Subcutaneous adipose tissue (tissue), 4 donors: ENCODE data around the gene NR3C2. TPM values are rescaled to one million over a fixed set of nuclear protein-coding genes. Genes with fewer than 3 reads are reported as not detected.

Source experiments
- CTCF ChIP-seq: fragments of 450-650 bp; IDR thresholded peaks from one replicate; pipeline ENCODE4 v1.5.1; 2016; ENCODE audit warnings: low read depth, mild to moderate bottlenecking, control low read depth, antibody characterized with exemption, moderate library complexity
- total RNA-seq, 4 donors: library from RNA; depleted of rRNA; stranded (reverse); fragments of >200 nt; gene quantifications; one replicate each; pipeline ENCODE4 v1.1.0, GENCODE V29; 2016

Gene NR3C2
- total RNA-seq, 4 donors from 2014 or later, result 7.5 to 17.0 (median 8.9) TPM

GRCh38 chr4:148443512-148444295, 1.5 kb upstream of the NR3C2 start:
- TF ChIP-seq CTCF, result no peak

- TF ChIP-seq CTCF, result no peak
These were observed 758 bp upstream of the NR3C2 start for GRCh38 chr4:148442832-148443511.

DNA sequence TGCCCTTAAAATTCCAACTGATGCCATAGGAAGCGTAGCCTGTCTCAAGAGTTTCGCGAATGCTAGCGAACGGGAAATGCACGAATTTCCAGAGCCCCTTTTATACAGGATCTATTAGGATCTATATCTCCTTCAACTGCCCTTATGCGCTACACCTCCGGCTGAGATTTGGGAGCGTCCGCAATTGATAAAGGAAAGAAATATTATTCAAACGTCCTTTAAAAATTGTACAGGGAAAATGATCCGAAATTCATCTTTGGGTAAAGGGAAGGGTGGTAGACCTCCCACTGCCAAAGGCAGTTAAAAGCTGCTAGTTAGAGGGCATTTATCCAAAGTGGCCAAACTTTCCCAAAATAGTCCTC, 609 bp downstream of the NR3C2 start:
- TF ChIP-seq CTCF, result no peak

- TF ChIP-seq CTCF, result no peak
These were observed 4.2 kb downstream of the NR3C2 start for GRCh38 chr4:148438047-148438446.

DNA sequence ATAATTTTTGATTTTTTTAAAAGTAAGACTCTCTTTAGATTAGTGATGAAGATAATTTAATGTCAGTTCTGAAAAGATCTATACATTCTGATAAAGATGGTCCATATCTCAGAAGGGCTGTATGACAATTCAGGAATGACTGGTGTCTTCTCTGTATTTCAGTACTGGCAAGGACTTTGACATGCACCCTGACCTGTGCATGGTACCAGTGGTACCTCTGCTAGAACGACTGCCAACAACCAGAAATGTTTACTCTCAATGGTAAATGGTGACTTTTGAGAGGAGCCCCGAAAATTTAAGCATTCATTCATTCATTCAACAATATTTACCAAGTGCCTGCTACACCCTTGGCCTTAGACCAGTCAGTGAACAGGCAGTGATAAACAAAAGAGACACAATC, 4.8 kb downstream of the NR3C2 start:
- TF ChIP-seq CTCF, result no peak

DNA sequence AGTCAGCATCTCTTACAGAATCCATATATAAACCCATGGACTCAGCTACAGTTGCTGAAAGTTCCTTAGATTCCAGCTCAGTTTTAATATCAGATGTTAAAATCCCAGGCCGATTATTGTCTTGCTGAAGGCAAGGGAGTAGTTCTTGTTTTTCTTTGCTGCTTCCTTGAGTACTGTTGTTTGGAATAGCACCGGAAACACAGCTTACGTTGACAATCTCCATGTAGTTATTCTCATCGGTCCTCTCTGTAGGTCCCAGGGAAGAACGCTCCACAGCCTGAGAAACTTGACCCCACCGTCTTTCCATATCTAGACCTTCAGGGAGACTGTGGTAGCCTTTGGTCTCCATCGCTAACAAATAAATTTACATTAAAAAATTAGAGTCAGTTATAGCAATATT, 5.7 kb downstream of the NR3C2 start:
- TF ChIP-seq CTCF, result no peak

DNA sequence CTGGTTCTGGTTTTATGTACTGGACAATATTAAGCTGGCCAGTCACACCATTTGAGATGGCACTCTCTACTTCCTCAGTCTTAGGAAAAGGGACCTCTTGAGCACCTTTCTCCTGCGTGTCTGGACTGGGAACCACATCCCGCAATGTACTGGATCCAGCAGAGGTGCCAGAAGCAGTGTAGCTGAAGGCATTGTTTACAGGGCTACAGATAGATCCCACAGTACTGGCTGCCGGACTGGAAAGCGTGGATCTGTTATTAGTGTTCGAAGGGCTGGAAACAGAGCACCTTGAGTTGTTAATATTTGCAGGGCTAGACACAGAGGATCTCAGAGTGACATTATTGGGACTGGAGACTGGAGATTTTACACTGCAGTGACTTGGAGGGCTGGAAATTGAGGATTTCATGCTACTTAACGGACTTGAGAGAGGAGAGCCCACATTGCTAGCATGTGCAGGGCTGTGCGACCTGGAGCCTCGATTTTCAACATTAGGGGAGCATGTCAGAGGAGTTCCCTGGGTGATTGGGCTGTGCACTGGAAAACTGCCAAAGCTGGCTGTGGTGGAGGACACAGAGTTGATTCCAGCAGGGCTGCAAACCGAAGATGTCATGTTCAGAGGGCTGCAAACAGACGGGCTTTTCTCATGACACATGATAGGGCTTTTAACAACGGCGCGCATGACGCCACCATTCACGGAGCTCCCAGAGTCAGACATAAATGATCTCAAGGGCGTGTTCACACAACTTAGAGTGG, 6.4 kb downstream of the NR3C2 start:
- no peak for TF ChIP-seq CTCF
